HAP-1 (cell line): Measurements from ENCODE around the gene CALU.

Experiments used
- DNase-seq, 2 experiments: peaks; one replicate each; pipeline ENCODE4 v3.0.0-alpha.2; 2016 to 2020; ENCODE audit warnings: low spot score in 2 of 2
- H3K27me3 ChIP-seq: fragments of 250-450 bp; sonication (Bioruptor Pico); 2 replicates; pipeline ENCODE4 v1.5.1; 2020; ENCODE audit warnings: low read depth, mild to moderate bottlenecking, moderate library complexity
- H3K36me3 ChIP-seq: fragments of 250-450 bp; sonication (Bioruptor Pico); replicated peaks from 2 replicates; pipeline ENCODE4 v1.5.1; 2020; ENCODE audit warnings: mild to moderate bottlenecking
- H3K4me1 ChIP-seq: fragments of 250-450 bp; sonication (Bioruptor Pico); 2 replicates; pipeline ENCODE4 v1.5.1; 2020; ENCODE audit warnings: mild to moderate bottlenecking
- H3K4me3 ChIP-seq: fragments of 250-450 bp; sonication (Bioruptor Pico); 2 replicates; pipeline ENCODE4 v1.5.1; 2020; ENCODE audit warnings: mild to moderate bottlenecking, moderate library complexity
- H3K9me3 ChIP-seq: fragments of 250-450 bp; sonication (Bioruptor Pico); 2 replicates; pipeline ENCODE4 v1.5.1; 2020; ENCODE audit warnings: mild to moderate bottlenecking, moderate library complexity
- in situ Hi-C: fragments of 300-500 bp; cut with MboI; formaldehyde crosslinking; loops from 3 replicates; pipeline ENCODE4 v1.14.3; 2020; ENCODE audit warnings: low sequenced_read_pairs, inconsistent platforms, mixed read lengths

CALU gene

GRCh38 chr7:128739048-128739962, at the start of gene CALU:
Gene CALU, plus strand, starts transcription at chr7:128739359. Its CDS starts 9,225 bp downstream, at chr7:128748584.
- H3K27me3 ChIP-seq = no peaks in the 10 kb centered on the region
- peak; percentile 94 to 98 for DNase-seq
- H3K36me3 ChIP-seq = no peaks in the 10 kb centered on the region; the same call in none of the 2 replicates
- peak within 1 kb of the TSS; percentile 95 for H3K4me3 ChIP-seq
- peaks cover 30% of the 10 kb centered on the region for H3K4me1 ChIP-seq
- H3K9me3 ChIP-seq = no peaks in the 10 kb centered on the region
- in situ Hi-C loops = no loop called here

DNA sequence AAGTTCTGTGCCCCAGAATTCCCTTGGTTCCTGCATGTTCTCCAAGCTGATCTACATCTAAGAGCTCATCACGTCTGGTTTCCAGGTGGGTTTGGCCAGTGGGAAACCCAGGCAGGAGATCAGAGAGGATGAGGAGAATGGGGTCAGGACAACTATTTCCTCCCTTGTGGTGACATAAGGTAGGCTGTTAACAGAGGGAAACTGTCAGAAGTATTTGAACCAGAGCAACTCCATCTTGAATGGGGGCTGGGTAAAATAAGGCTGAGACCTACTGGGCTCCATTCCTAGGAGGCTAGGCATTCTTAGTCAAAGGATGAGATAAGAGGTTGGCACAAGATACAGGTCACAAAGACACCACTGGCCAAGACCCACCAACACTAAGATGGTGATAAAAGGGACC, 47.9 kb upstream of the CALU start:
- H3K27me3 ChIP-seq = 0 out of 2 replicates have a peak, but pooled peaks cover 2% of the 10 kb centered on the region
- no peak overlapping the region for H3K4me3 ChIP-seq
- no peaks in the 10 kb centered on the region for H3K36me3 ChIP-seq
- H3K9me3 ChIP-seq = no peaks in the 10 kb centered on the region
- no peaks in the 10 kb centered on the region for H3K4me1 ChIP-seq
- in situ Hi-C loops = no loop called here
- no peak for DNase-seq

DNA sequence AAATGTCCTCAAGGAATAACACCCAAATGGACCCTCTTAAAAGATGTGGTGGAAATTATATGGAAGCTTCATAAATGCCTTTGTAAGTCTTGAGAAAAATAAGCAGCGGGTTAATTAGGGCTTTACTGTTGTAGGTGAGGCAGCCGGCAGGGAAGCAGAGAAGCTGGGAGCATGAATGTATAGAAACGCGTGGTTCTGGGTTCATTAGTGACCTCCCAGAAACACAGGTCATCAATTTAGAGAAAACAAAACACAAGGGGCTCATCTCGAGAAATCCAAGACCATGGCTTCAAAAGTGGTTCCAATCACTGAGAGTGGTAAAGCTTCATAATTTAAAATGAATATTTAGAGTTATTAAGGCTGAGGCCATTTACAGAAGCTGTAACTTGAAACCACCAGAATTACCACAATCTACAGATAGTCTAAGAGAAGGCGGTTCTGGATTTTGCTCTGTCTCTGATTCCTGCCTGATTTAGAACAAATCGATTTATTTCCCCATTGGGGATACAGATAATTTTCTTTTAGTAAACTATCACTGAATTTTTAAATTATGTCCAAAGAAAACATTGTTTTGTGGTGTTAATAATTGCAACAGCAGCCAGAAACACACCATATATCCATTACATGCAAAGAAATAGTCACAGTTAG, 46.4 kb upstream of the CALU start:
- H3K9me3 ChIP-seq = no peaks in the 10 kb centered on the region
- H3K4me1 ChIP-seq = peaks cover 2% of the 10 kb centered on the region; the same call in 1 of the 2 replicates
- no peak for DNase-seq
- no peak overlapping the region for H3K4me3 ChIP-seq
- peaks cover 11% of the 10 kb centered on the region for H3K27me3 ChIP-seq
- in situ Hi-C loops = no loop called here
- no peaks in the 10 kb centered on the region for H3K36me3 ChIP-seq

GRCh38 chr7:128693373-128694015, 45.7 kb upstream of the CALU start:
- in situ Hi-C loops = no loop called here
- no peaks in the 10 kb centered on the region for H3K9me3 ChIP-seq
- H3K27me3 ChIP-seq = peaks cover 16% of the 10 kb centered on the region
- H3K36me3 ChIP-seq = no peaks in the 10 kb centered on the region
- peaks cover 3% of the 10 kb centered on the region for H3K4me1 ChIP-seq
- DNase-seq = no peak
- no peak overlapping the region for H3K4me3 ChIP-seq

DNA sequence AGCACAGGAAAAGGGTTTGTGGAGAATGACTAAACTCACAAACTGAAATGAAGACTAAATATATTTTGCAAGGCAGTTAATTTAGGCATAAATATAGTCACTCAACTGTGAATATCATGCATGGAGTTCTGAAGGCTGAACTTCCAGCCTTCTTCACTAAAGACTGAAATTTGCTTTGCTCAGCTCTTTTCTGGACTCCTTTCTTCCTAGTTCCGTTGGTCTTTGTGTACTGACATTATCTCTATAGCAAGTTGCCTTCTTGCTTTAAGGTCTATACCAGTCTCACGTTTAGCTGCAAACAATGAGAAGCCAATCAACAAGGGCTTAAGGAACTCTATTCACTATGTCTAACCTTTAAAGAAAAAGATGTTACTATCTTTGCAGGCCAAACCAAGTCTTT, 44.4 kb upstream of the CALU start:
- H3K27me3 ChIP-seq = peaks cover 16% of the 10 kb centered on the region
- no peak for DNase-seq
- in situ Hi-C loops = no loop called here
- H3K4me1 ChIP-seq = peaks cover 14% of the 10 kb centered on the region
- no peak overlapping the region for H3K4me3 ChIP-seq
- H3K9me3 ChIP-seq = no peaks in the 10 kb centered on the region
- no peaks in the 10 kb centered on the region for H3K36me3 ChIP-seq

DNA sequence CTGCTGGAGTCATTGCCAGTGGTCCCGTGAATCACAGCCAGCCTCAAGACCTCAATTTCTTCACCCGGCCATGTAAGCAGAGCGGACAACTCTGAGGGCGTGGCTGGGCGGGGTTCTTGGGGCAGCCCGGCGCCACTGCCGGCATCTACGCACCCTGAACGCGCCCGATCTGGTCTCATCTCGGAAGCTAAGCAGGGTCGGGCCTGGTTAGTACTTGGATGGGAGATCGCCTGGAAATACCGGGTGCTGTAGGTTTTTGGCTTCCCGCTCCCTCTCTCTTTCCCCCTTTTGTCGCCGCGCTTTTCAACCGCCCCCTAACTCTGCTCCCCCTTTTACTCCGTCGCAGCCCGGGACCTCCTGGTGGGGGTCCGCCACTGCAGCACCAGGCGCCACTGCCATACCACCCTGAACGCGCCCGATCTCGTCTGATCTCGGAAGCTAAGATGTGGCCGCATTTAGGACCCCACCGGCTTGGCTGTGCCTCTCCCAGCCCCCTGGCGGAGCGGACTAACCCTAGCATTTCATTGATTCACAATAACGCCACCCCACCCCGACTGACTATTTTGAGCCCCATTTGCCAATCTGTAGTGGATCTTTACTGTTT, 41.8 kb upstream of the CALU start:
- Histone ChIP-seq H3K4me1 (peaks cover 28% of the 10 kb centered on the region), H3K9me3 (no peaks in the 10 kb centered on the region), H3K27me3 (peaks cover 16% of the 10 kb centered on the region), H3K4me3 (peak overlapping the region; percentile 7; the same call in 1 of the 2 replicates), H3K36me3 (no peaks in the 10 kb centered on the region)
- in situ Hi-C loops = no loop called here
- DNase-seq = peak in 1 of 2 experiments; percentile 79

- no peak overlapping the region for H3K4me3 ChIP-seq
- H3K9me3 ChIP-seq = no peaks in the 10 kb centered on the region
- peaks cover 28% of the 10 kb centered on the region for H3K4me1 ChIP-seq
- DNase-seq = peak; percentile 40 to 90
- no peaks in the 10 kb centered on the region for H3K36me3 ChIP-seq
- in situ Hi-C loops = no loop called here
- peaks cover 21% of the 10 kb centered on the region for H3K27me3 ChIP-seq
Observed at GRCh38 chr7:128699196-128699712, 39.9 kb upstream of the CALU start.

- peaks cover 23% of the 10 kb centered on the region for H3K27me3 ChIP-seq
- peak; percentile 44 to 77 for DNase-seq
- peaks cover 28% of the 10 kb centered on the region for H3K4me1 ChIP-seq
- no peak overlapping the region for H3K4me3 ChIP-seq
- no peaks in the 10 kb centered on the region for H3K36me3 ChIP-seq
- in situ Hi-C loops = no loop called here
- H3K9me3 ChIP-seq = no peaks in the 10 kb centered on the region
Observed at GRCh38 chr7:128699895-128700294, 39.3 kb upstream of the CALU start.

DNA sequence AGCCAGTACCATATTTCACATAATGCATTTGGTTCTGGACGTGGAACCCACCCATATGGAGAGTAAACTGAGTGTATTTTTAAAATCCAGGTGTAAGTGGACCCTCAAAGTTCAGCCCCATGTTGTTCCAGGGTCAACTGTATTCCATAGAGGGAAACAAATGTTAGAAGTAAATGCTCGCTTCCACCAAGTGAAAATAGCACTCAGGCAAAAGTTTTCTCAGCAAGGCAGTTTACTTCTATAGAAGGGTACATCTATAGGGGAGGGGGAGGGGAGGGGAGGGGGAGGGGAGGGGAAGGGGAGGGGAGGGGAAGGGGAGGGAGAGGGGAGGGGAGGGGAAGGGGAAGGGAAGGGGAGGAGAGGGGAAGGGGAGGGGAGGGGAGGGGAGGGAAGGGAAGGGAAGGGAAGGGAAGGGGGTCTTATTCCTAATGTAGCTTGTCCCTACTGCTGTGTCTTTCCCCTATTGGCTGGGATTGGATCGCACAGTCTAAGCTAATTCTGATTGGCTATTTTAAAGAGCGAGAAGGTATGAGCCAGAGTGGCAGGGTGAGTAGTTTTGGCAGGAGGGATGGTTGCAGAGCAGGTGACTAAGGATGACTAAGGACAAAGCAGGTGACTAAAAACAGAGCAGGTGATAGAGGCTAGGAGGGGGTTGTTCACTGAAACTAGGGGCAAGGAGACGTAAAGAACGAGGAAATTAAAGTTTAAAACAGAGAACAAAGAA, 37.9 kb upstream of the CALU start:
- DNase-seq = no peak
- no peaks in the 10 kb centered on the region for H3K36me3 ChIP-seq
- H3K4me1 ChIP-seq = peaks cover 28% of the 10 kb centered on the region
- H3K27me3 ChIP-seq = peaks cover 25% of the 10 kb centered on the region
- no peak overlapping the region for H3K4me3 ChIP-seq
- in situ Hi-C loops = no loop called here
- no peaks in the 10 kb centered on the region for H3K9me3 ChIP-seq

DNA sequence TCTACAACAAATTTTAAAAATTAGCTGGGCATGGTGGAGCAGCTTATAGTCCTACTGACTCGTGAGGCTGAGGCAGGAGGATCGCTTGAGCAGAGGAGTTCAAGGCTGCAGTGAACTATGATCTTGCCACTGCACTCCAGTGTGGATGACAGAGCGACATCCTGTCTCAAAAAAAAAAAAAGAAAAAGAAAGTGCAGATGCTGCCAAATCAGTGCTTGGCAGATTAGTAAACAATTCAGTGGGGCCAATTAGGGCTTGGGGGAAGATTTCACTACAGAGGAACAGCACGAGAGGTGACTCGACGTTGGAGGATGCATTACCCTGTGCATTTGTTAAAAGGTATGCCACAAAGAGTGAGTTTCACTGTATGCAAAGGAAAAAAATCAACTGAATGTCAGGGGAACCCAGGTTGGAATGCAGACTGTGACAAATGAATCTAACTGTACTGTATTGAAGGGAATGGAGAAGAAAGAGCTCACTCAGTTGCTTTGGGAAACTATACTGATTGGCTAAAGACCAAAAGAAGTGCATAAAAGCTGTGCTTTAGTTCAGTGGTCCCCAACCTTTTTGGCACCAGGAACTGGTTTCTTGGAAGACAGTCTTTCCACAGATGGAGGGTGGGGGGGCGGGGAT, 35.4 kb upstream of the CALU start:
- Histone ChIP-seq H3K9me3 (no peaks in the 10 kb centered on the region), H3K36me3 (no peaks in the 10 kb centered on the region), H3K4me1 (peaks cover 31% of the 10 kb centered on the region), H3K27me3 (peaks cover 11% of the 10 kb centered on the region), H3K4me3 (no peak overlapping the region)
- no peak for DNase-seq
- in situ Hi-C loops = no loop called here

DNA sequence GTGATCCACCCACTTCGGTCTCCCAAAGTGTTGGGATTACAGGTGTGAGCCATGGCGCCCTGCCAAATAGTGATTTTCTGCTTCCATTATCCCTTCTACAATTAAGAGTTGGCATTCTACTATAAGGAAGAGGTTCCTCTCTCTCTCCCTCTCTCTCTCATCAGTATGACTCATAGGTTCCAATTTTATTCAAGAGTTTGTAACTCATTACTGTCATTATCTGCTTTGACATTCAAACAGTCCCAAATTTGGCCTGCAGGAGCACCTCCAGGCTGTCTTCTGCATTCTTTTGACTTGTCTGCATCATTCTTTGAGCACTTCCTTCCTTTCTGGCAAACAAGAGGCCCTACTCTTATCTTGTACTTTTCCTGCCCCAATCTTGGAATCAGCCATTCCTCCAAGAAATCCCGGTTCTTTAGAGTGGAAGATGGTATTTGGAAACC, 33.2 kb upstream of the CALU start:
- no peaks in the 10 kb centered on the region for H3K36me3 ChIP-seq
- peaks cover 11% of the 10 kb centered on the region for H3K27me3 ChIP-seq
- peaks cover 11% of the 10 kb centered on the region for H3K4me1 ChIP-seq
- H3K4me3 ChIP-seq = no peak overlapping the region
- DNase-seq = no peak
- in situ Hi-C loops = no loop called here
- no peaks in the 10 kb centered on the region for H3K9me3 ChIP-seq

- in situ Hi-C loops = no loop called here
- no peak overlapping the region for H3K4me3 ChIP-seq
- peaks cover under 1% of the 10 kb centered on the region; the same call in 1 of the 2 replicates for H3K9me3 ChIP-seq
- H3K36me3 ChIP-seq = no peaks in the 10 kb centered on the region
- no peak for DNase-seq
- peaks cover 7% of the 10 kb centered on the region for H3K4me1 ChIP-seq
- H3K27me3 ChIP-seq = peaks cover 11% of the 10 kb centered on the region
Observed at GRCh38 chr7:128707752-128708151, 31.4 kb upstream of the CALU start.
